ENCODE measurements around the gene ABCA2. TPM values are rescaled to one million over a fixed set of nuclear protein-coding genes. Genes with fewer than 3 reads are reported as not detected.
"Not testable (repeated sequence)": the region's sequence is repeated elsewhere in the genome, so short reads cannot be mapped to it uniquely, and the experiment has no call there.

Gene ABCA2
- total RNA-seq, 1 experiment from 2014 or later, result 8.5 TPM

GRCh38 chr9:137065336-137065967 is 37.4 kb upstream of the ABCA2 start:
- DNase-seq (ENCODE audit: low spot score), result no peak
- in situ Hi-C loops (cut with HindIII; ENCODE audit: low sequenced_read_pairs), result no loop called here

DNA sequence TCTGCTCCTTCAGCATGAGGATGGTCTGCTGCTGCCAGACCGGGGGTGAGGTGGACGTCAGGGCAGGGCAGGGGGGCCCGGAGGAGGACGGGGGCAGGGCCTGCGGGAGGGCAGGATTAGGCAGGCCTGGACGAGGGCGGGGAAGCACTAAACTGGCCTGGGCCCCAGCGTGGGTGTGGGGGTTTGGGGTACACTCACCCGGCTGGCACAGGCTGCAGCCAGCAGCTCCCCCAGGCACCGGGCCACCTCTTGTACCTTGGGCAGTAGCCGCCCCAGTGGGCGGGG is 36.8 kb upstream of the ABCA2 start:
- in situ Hi-C loops (cut with HindIII; ENCODE audit: low sequenced_read_pairs), result no loop called here
- DNase-seq (ENCODE audit: low spot score), result no peak

DNA sequence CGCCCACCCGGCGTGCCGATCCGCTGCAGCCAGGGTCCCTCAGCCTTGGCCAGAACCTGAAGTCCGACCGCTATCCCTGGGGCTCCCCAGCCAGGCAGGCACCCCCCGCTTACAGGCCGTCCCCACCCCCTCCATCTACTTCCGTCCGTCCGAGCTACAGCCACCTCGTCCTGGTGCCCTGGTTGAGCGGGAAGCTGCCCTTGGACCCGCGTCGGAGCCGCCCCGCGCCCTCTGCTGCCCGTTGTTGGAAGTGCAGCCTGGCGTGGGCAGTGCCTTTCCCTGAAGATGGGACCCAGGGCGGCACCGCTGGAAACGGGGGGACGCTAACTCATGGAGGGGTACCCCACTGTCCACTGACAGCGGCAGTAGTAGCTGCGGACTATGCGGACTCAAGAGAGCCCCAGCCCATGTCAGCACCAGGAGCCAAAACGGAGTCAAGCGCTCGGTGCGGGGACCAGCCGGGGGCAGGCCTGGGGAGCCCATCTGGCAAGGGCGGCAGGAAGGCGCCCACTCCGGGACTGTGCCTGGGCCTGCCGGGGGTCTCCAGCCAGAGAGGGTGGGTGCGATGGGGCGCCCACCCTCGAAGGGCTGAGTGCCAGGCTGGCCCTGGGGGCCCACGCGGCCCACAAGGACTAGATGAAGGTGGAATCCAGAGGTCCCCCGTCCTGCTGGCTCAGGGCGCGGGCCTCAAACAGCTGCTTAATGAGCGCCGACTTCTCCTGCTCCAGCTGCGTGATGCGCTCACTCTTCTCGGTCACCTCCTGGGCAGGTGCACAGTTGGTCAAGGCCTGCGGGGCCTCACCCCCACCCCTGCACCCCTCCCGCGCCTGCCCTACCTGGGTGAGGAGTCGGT is 36.2 kb upstream of the ABCA2 start:
- peak; percentile 66 for DNase-seq (ENCODE audit: low spot score)
- in situ Hi-C loops (cut with HindIII; ENCODE audit: low sequenced_read_pairs), result no loop called here

- in situ Hi-C loops (cut with HindIII; ENCODE audit: low sequenced_read_pairs), result no loop called here
- no peak for DNase-seq (ENCODE audit: low spot score)
Measured at GRCh38 chr9:137063311-137064026, 35.4 kb upstream of the ABCA2 start.

GRCh38 chr9:137062798-137063197 is 34.8 kb upstream of the ABCA2 start:
- DNase-seq (ENCODE audit: low spot score); in situ Hi-C loops (cut with HindIII; ENCODE audit: low sequenced_read_pairs): not testable (repeated sequence)

GRCh38 chr9:137062384-137062783 is 34.3 kb upstream of the ABCA2 start:
- in situ Hi-C loops (cut with HindIII; ENCODE audit: low sequenced_read_pairs), result no loop called here
- no peak for DNase-seq (ENCODE audit: low spot score)

GRCh38 chr9:137058521-137059234 is 30.6 kb upstream of the ABCA2 start:
- no peak for DNase-seq (ENCODE audit: low spot score)
- in situ Hi-C loops (cut with HindIII; ENCODE audit: low sequenced_read_pairs), result no loop called here

DNA sequence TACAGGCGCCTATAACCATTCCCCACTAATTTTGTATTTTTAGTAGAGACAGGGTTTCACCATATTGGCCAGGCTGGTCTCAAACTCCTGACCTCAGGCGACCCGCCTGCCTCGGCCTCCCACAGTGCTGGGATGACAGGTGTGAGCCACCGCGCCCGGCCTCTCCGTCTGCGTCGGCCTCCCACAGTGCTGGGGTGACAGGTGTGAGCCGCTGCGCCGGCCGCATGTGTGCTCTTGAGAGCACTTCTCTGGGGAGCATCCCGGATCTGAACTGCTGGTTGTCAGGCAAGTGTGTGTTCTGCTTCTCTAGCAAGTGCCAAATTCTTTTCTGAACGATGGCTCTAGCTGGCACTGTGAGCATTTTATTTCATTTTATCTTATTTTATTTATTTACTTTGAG is 29.5 kb upstream of the ABCA2 start:
- in situ Hi-C loops (cut with HindIII; ENCODE audit: low sequenced_read_pairs), result no loop called here
- no peak for DNase-seq (ENCODE audit: low spot score)

DNA sequence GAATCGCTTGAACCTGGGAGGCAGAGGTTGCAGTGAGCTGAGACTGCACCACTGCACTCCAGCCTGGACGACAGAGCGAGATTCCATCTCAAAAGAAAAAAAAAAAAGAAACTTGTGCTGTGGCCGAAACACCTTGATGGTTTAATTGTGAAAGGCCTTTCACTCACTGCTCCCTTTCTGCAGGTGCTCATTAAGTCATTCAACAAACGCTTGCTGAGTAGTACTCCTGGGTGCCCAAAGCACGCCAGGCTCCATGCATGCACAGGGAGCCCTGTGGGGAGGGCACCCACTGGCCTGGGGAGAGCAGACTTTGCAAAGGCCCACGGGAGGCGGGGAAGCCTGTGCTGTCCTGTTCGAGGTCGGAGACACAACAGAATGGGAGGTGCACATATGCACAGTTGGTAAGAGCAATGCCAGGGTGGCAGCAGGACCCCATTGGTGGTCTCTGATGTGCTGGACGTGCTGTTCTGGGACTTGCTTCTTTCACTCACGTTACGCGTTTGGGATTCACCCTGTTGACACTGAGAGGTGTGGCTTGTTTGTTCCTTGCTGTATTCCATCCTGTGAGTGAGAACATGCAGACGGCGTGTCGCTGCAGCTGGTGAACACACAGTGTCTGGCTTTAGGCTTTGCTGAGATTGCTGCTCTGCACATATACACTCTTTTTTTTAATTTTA is 28.8 kb upstream of the ABCA2 start:
- in situ Hi-C loops (cut with HindIII; ENCODE audit: low sequenced_read_pairs), result no loop called here
- no peak for DNase-seq (ENCODE audit: low spot score)

GRCh38 chr9:137055385-137056364 is 27.6 kb upstream of the ABCA2 start:
- peak; percentile 83 for DNase-seq (ENCODE audit: low spot score)
- in situ Hi-C loops (cut with HindIII; ENCODE audit: low sequenced_read_pairs), result no loop called here

- in situ Hi-C loops (cut with HindIII; ENCODE audit: low sequenced_read_pairs), result no loop called here
- no peak for DNase-seq (ENCODE audit: low spot score)
Measured at GRCh38 chr9:137054932-137055384, 26.9 kb upstream of the ABCA2 start.

GRCh38 chr9:137053944-137054931 is 26.2 kb upstream of the ABCA2 start, which contains the start of gene ENTPD2:
ENTPD2 (minus strand) TSS chr9:137054061; CDS start chr9:137053997, 64 bp downstream.
- in situ Hi-C loops (cut with HindIII; ENCODE audit: low sequenced_read_pairs), result no loop called here
- peak; percentile 33 for DNase-seq (ENCODE audit: low spot score)

DNA sequence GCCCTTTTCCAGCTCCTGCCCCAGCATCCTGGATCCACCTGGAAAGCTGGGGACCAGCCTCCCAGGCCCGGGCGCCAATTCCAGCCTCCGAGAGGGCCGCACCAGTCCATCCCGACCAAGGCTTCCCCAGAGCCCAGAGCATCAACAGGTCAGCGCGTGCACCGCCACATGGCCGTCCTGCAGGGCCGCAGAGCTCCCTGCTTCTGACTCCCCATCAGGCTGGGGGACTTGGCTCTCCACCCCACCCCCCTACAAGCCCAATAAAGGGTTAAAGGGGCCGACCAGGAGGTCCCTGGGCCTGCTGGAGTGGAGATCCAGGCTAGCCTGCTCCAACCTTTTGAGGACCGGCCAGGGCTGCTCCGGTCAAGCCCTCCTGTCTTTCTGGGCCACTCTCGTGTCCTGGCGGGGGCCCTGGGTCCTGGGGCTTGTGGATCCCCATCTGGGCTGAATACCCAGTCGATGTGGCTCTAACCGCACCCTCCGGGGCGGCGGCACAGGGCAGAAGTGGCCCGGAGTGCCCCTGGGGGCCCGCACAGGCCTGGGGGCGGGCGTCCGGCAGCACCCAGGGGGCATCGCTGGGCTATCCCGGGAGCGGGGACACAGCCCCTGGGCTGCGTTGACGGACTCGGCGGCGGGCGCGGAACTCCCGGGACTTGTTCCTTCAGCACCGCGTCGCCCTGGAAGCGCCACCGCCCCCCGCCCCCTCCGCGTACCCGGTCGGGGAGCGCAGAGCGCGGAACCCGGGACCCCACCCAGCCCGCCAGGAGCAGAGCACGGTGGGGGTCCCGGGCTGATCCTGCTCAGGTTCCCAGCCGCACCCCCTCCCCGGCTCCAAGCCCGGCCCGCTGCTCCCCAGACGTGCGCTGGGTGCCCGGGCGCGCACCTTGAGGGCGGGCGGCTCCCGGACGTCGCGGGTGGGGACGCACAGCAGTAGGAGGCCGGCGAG is 25.2 kb upstream of the ABCA2 start:
- no peak for DNase-seq (ENCODE audit: low spot score)

GRCh38 chr9:137052293-137052692 is 24.3 kb upstream of the ABCA2 start:
- in situ Hi-C loops (cut with HindIII; ENCODE audit: low sequenced_read_pairs), result no loop called here

More for the DNA sequence above, 25.2 kb upstream of the ABCA2 start:
- in situ Hi-C loops (cut with HindIII; ENCODE audit: low sequenced_read_pairs), result no loop called here

DNA sequence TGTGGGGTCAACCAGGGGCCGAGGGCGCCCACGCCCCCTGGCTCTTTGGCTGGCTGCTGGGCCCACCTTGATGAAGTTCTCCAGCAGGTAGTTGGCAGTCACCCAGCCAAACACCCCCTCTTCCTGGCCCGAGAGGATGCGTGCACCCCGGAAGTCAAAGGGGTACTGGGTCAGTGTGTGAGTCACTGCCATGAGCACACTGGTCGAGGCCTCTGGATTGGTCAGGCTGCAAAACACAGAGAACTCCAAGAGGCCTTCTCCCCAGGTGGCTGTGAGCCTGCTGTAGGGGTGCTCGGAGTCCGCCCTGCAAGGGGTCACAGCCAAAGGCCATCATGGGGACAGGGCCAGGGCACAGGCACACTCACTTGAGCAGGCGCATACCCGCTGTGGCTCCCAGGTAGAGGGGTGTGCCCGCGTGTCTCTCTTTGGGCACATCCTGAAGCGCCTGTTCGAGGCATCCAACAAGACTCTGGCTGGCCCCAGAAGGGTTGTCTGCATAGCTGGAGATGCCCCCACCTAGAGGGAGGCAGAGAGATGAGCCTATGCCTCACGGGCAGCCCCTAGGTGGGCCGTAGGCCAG is 23.2 kb upstream of the ABCA2 start:
- in situ Hi-C loops (cut with HindIII; ENCODE audit: low sequenced_read_pairs), result no loop called here
- DNase-seq (ENCODE audit: low spot score), result no peak

More at GRCh38 chr9:137052293-137052692, 24.3 kb upstream of the ABCA2 start:
- DNase-seq (ENCODE audit: low spot score), result no peak
